ENCODE data around the gene CTNNAL1.
A peak's percentile ranks its signal among the peaks of the same experiment; 100 is the strongest.
"Not testable (repeated sequence)": the region's sequence is repeated elsewhere in the genome, so short reads cannot be mapped to it uniquely, and the experiment has no call there.

The CTNNAL1 gene

GRCh38 chr9:109012876-109013678 lies at the start of gene CTNNAL1:
CTNNAL1 (minus strand) TSS chr9:109013499; CDS start chr9:109013442, 57 bp downstream.
- DNase-seq (ENCODE audit: low spot score), result peak; percentile 97

GRCh38 chr9:109062543-109062942 lies 49.2 kb upstream of the CTNNAL1 start:
- no peak for DNase-seq (ENCODE audit: low spot score)

- no peak for DNase-seq (ENCODE audit: low spot score)
Measured at GRCh38 chr9:109060191-109060590, 46.9 kb upstream of the CTNNAL1 start.

GRCh38 chr9:109053121-109053520 lies 39.8 kb upstream of the CTNNAL1 start:
- not testable (repeated sequence) for DNase-seq (ENCODE audit: low spot score)

- peak; percentile 9 for DNase-seq (ENCODE audit: low spot score)
Measured at GRCh38 chr9:109052416-109052815, 39.1 kb upstream of the CTNNAL1 start.

- no peak for DNase-seq (ENCODE audit: low spot score)
Measured at GRCh38 chr9:109051733-109052132, 38.4 kb upstream of the CTNNAL1 start.

GRCh38 chr9:109050444-109050843 lies 37.1 kb upstream of the CTNNAL1 start:
- no peak for DNase-seq (ENCODE audit: low spot score)

- DNase-seq (ENCODE audit: low spot score), result no peak
Measured at GRCh38 chr9:109048822-109049221, 35.5 kb upstream of the CTNNAL1 start.

- no peak for DNase-seq (ENCODE audit: low spot score)
Measured at GRCh38 chr9:109047259-109047658, 34.0 kb upstream of the CTNNAL1 start.

GRCh38 chr9:109046346-109046745 lies 33.0 kb upstream of the CTNNAL1 start:
- no peak for DNase-seq (ENCODE audit: low spot score)

GRCh38 chr9:109043578-109043977 lies 30.3 kb upstream of the CTNNAL1 start:
- DNase-seq (ENCODE audit: low spot score), result no peak

GRCh38 chr9:109040571-109040970 lies 27.3 kb upstream of the CTNNAL1 start:
- no peak for DNase-seq (ENCODE audit: low spot score)

- no peak for DNase-seq (ENCODE audit: low spot score)
Measured at GRCh38 chr9:109039539-109039938, 26.2 kb upstream of the CTNNAL1 start.

- no peak for DNase-seq (ENCODE audit: low spot score)
Measured at GRCh38 chr9:109037946-109038715, 24.8 kb upstream of the CTNNAL1 start.

GRCh38 chr9:109036744-109037680 lies 23.7 kb upstream of the CTNNAL1 start:
- DNase-seq (ENCODE audit: low spot score), result no peak

- peak; percentile 85 for DNase-seq (ENCODE audit: low spot score)
Measured at GRCh38 chr9:109035684-109036423, 22.6 kb upstream of the CTNNAL1 start.

GRCh38 chr9:109033941-109034700 lies 20.8 kb upstream of the CTNNAL1 start:
- DNase-seq (ENCODE audit: low spot score), result no peak

GRCh38 chr9:109031241-109031640 lies 17.9 kb upstream of the CTNNAL1 start:
- peak; percentile 6 for DNase-seq (ENCODE audit: low spot score)

- DNase-seq (ENCODE audit: low spot score), result no peak
Measured at GRCh38 chr9:109030426-109030825, 17.1 kb upstream of the CTNNAL1 start.

GRCh38 chr9:109028457-109028856 lies 15.2 kb upstream of the CTNNAL1 start:
- DNase-seq (ENCODE audit: low spot score), result no peak

- DNase-seq (ENCODE audit: low spot score), result no peak
Measured at GRCh38 chr9:109027176-109027575, 13.9 kb upstream of the CTNNAL1 start.
